ENCODE measurements around the gene CDKL1. TPM values are rescaled to one million over a fixed set of nuclear protein-coding genes. Genes with fewer than 3 reads are reported as not detected.

CDKL1 gene
- total RNA-seq, 1 donor from 2014 or later, result 5.4 TPM

- FAIRE-seq (no peak), DNase-seq (ENCODE audit: low read depth) (no peak)
- Histone ChIP-seq H3K4me2 (ENCODE audit: low read length) (no peak overlapping the region), H3K79me2 (ENCODE audit: insufficient read depth, low read length) (no peaks in the 10 kb centered on the region), H3K9me3 (ENCODE audit: insufficient read depth, low read depth, low read length) (no peaks in the 10 kb centered on the region), H3K9ac (ENCODE audit: low read length) (no peak overlapping the region), H4K20me1 (ENCODE audit: insufficient read depth, low read length) (no peaks in the 10 kb centered on the region), H3K27me3 (ENCODE audit: insufficient read depth, low read length) (no peaks in the 10 kb centered on the region), H3K4me3 (ENCODE audit: insufficient read depth, low read depth, low read length) (no peak overlapping the region), H3K4me1 (ENCODE audit: insufficient read depth, low read length) (no peaks in the 10 kb centered on the region), H3K36me3 (ENCODE audit: insufficient read depth, low read length) (no peaks in the 10 kb centered on the region), H3K27ac (ENCODE audit: low read depth, low read length) (no peak overlapping the region), H2AFZ (ENCODE audit: low read depth, low read length) (no peak overlapping the region)
- H3K36me3 Mint-ChIP-seq (ENCODE audit: low read depth, unreplicated experiment), result peaks cover 6% of the 10 kb centered on the region
- peaks cover 2% of the 10 kb centered on the region for H3K4me1 Mint-ChIP-seq (ENCODE audit: low read depth, unreplicated experiment)
- no peak overlapping the region for H3K4me3 Mint-ChIP-seq (ENCODE audit: unreplicated experiment)
- no peak overlapping the region for H3K27ac Mint-ChIP-seq (ENCODE audit: unreplicated experiment)
- H3K27me3 Mint-ChIP-seq (ENCODE audit: low read depth, unreplicated experiment), result no peaks in the 10 kb centered on the region
- peaks cover 2% of the 10 kb centered on the region for H3K9me3 Mint-ChIP-seq (ENCODE audit: unreplicated experiment)
- no peak for TF ChIP-seq CTCF (IDR thresholded peaks at IDR 0.05; ENCODE audit: insufficient read depth, low read depth, low read length)
Measured at GRCh38 chr14:50402965-50403364, 6.3 kb upstream of the CDKL1 start.

GRCh38 chr14:50400461-50400860 lies 3.8 kb upstream of the CDKL1 start:
- no peaks in the 10 kb centered on the region for H3K79me2 ChIP-seq (ENCODE audit: insufficient read depth, low read length)
- H3K9me3 Mint-ChIP-seq (ENCODE audit: unreplicated experiment), result no peaks in the 10 kb centered on the region
- H3K27me3 ChIP-seq (ENCODE audit: insufficient read depth, low read length), result no peaks in the 10 kb centered on the region
- no peak overlapping the region for H2AFZ ChIP-seq (ENCODE audit: low read depth, low read length)
- FAIRE-seq, result no peak
- H3K27ac Mint-ChIP-seq (ENCODE audit: unreplicated experiment), result no peak overlapping the region
- no peak overlapping the region for H3K4me2 ChIP-seq (ENCODE audit: low read length)
- H3K4me3 Mint-ChIP-seq (ENCODE audit: unreplicated experiment), result no peak overlapping the region
- no peak overlapping the region for H3K27ac ChIP-seq (ENCODE audit: low read depth, low read length)
- H3K36me3 ChIP-seq (ENCODE audit: insufficient read depth, low read length), result no peaks in the 10 kb centered on the region
- no peaks in the 10 kb centered on the region for H4K20me1 ChIP-seq (ENCODE audit: insufficient read depth, low read length)
- H3K4me1 Mint-ChIP-seq (ENCODE audit: low read depth, unreplicated experiment), result peaks cover 8% of the 10 kb centered on the region
- H3K36me3 Mint-ChIP-seq (ENCODE audit: low read depth, unreplicated experiment), result peaks cover 2% of the 10 kb centered on the region
- no peak for DNase-seq (ENCODE audit: low read depth)
- no peaks in the 10 kb centered on the region for H3K27me3 Mint-ChIP-seq (ENCODE audit: low read depth, unreplicated experiment)
- H3K9me3 ChIP-seq (ENCODE audit: insufficient read depth, low read depth, low read length), result no peaks in the 10 kb centered on the region
- H3K4me1 ChIP-seq (ENCODE audit: insufficient read depth, low read length), result peaks cover 4% of the 10 kb centered on the region
- H3K9ac ChIP-seq (ENCODE audit: low read length), result no peak overlapping the region
- H3K4me3 ChIP-seq (ENCODE audit: insufficient read depth, low read depth, low read length), result no peak overlapping the region
- no peak for TF ChIP-seq EZH2 (IDR thresholded peaks at IDR 0.05; ENCODE audit: insufficient read depth, low read length)
- TF ChIP-seq CTCF (IDR thresholded peaks at IDR 0.05; ENCODE audit: insufficient read depth, low read depth, low read length), result no peak

GRCh38 chr14:50399251-50400032 lies 2.8 kb upstream of the CDKL1 start:
- Histone ChIP-seq H2AFZ (ENCODE audit: low read depth, low read length) (no peak overlapping the region), H3K4me3 (ENCODE audit: insufficient read depth, low read depth, low read length) (no peak overlapping the region), H3K27me3 (ENCODE audit: insufficient read depth, low read length) (no peaks in the 10 kb centered on the region), H3K4me2 (ENCODE audit: low read length) (no peak overlapping the region), H3K36me3 (ENCODE audit: insufficient read depth, low read length) (no peaks in the 10 kb centered on the region), H3K4me1 (ENCODE audit: insufficient read depth, low read length) (peaks cover 4% of the 10 kb centered on the region), H3K79me2 (ENCODE audit: insufficient read depth, low read length) (no peaks in the 10 kb centered on the region), H3K9ac (ENCODE audit: low read length) (no peak overlapping the region), H4K20me1 (ENCODE audit: insufficient read depth, low read length) (no peaks in the 10 kb centered on the region), H3K9me3 (ENCODE audit: insufficient read depth, low read depth, low read length) (no peaks in the 10 kb centered on the region), H3K27ac (ENCODE audit: low read depth, low read length) (no peak overlapping the region)
- Mint-ChIP-seq H3K4me1 (ENCODE audit: low read depth, unreplicated experiment) (peaks cover 8% of the 10 kb centered on the region), H3K4me3 (ENCODE audit: unreplicated experiment) (no peak overlapping the region), H3K27ac (ENCODE audit: unreplicated experiment) (no peak overlapping the region), H3K27me3 (ENCODE audit: low read depth, unreplicated experiment) (no peaks in the 10 kb centered on the region), H3K9me3 (ENCODE audit: unreplicated experiment) (no peaks in the 10 kb centered on the region), H3K36me3 (ENCODE audit: low read depth, unreplicated experiment) (peaks cover 2% of the 10 kb centered on the region)
- FAIRE-seq (no peak), DNase-seq (ENCODE audit: low read depth) (peak; percentile 11)
- no peak for TF ChIP-seq EZH2 (IDR thresholded peaks at IDR 0.05; ENCODE audit: insufficient read depth, low read length)
- TF ChIP-seq CTCF (IDR thresholded peaks at IDR 0.05; ENCODE audit: insufficient read depth, low read depth, low read length), result no peak

Measured in astrocyte (in vitro differentiated cells and primary cell).